GM12864 (cell line): Measurements from ENCODE around the gene ELL2.

Experiments
- DNase-seq: peaks from one replicate; pipeline ENCODE4 v3.0.0-alpha.2; 2011; ENCODE audit warnings: low read depth
- H3K4me3 ChIP-seq: 2 replicates; pipeline ENCODE4 v1.5.1; 2011; ENCODE audit warnings: mild to moderate bottlenecking, low read depth, low read length, control low read depth
- TF ChIP-seq, protein P1 (sequence below): IDR thresholded peaks from 2 replicates; pipeline ENCODE4 v1.5.1; 2011; ENCODE audit warnings: low read depth, mild to moderate bottlenecking, moderate library complexity, low read length, control low read depth, inconsistent platforms; ENCODE audit errors: missing control alignments

The ELL2 gene

DNA sequence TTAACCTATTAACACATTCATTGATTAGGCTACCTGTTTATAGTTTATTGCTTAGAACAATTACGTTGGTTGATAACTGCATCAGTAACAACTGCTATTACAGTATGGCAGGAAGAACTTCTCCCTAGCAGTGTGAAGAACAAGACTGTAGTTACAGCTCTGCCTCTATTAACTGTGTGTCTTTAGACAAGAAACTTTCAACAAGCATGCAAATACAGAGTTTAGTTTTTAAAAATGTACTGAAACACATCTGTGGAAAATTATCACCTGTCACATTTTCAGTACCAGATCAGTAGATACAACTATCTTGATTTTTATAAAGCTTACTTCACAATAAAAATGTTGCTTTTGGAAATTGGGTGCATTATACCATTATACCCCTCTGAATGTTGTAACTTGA is 22.2 kb downstream of the ELL2 start:
- no peak for DNase-seq
- TF ChIP-seq, protein P1, sequence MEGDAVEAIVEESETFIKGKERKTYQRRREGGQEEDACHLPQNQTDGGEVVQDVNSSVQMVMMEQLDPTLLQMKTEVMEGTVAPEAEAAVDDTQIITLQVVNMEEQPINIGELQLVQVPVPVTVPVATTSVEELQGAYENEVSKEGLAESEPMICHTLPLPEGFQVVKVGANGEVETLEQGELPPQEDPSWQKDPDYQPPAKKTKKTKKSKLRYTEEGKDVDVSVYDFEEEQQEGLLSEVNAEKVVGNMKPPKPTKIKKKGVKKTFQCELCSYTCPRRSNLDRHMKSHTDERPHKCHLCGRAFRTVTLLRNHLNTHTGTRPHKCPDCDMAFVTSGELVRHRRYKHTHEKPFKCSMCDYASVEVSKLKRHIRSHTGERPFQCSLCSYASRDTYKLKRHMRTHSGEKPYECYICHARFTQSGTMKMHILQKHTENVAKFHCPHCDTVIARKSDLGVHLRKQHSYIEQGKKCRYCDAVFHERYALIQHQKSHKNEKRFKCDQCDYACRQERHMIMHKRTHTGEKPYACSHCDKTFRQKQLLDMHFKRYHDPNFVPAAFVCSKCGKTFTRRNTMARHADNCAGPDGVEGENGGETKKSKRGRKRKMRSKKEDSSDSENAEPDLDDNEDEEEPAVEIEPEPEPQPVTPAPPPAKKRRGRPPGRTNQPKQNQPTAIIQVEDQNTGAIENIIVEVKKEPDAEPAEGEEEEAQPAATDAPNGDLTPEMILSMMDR: no peak
- no peak overlapping the region for H3K4me3 ChIP-seq

DNA sequence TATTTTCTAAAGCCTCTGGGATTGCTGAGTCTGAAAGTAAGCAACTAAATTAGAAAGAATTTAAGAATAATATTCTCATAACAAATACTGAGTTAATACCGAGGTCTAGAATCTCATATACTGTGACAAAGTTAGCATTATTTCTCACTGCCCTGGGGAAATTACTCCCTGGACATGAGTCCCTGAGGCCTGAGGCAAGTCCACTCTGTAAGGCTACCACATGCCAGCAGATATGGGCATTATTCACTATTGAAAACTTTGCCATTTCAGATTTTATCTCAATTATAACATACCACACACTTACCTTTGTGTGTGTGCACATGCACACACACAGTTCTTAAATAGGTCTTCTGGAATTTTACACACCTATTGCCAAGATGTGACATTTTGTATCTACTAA is 22.9 kb downstream of the ELL2 start:
- no peak overlapping the region for H3K4me3 ChIP-seq
- TF ChIP-seq, protein P1: no peak
- no peak for DNase-seq

DNA sequence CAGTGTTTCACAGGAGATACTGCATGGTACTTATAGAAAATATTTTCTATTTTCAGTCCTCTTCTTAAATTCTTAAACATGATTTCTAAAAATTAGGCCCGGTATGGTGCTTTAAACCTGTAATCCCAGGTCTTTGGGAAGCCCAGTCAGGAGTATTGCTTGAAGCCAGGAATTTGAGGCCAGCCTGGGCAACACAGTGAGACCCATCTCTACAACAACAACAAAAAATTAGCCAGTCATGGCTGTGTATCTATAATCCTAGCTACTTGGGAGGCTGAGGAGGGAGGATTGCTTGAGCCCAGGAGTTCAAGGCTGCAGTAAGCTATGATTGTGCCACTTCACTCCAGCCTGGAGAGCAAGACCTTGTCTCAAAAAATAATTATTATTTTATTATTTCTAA is 23.3 kb downstream of the ELL2 start:
- TF ChIP-seq, protein P1: no peak
- DNase-seq: no peak
- H3K4me3 ChIP-seq: no peak overlapping the region

DNA sequence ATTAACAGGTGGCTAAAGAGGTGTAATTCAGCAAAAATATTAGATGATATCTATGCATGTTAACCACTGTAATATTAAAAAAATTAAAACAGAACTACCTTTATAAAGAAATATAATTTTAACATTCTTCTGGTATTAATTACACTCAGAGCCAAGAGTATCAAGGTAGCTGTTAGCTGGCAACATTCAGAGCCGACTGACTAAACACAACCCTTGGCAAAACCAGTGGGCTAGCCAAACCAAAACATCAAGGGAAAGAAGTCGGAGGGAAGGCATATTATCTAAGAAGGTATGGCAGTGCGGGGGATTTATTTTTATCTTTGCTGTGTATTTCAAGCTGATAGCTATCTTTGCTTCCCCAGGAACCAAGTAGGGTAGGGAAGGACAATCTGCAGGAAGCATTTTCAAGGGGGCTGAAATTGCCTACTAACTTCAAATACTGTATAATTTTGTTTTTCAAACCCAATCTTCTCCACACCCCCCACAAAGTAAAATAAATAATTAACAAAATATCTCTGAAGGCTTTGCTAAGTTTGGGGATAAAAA is 24.0 kb downstream of the ELL2 start:
- TF ChIP-seq, protein P1: no peak
- no peak overlapping the region for H3K4me3 ChIP-seq
- DNase-seq: no peak

DNA sequence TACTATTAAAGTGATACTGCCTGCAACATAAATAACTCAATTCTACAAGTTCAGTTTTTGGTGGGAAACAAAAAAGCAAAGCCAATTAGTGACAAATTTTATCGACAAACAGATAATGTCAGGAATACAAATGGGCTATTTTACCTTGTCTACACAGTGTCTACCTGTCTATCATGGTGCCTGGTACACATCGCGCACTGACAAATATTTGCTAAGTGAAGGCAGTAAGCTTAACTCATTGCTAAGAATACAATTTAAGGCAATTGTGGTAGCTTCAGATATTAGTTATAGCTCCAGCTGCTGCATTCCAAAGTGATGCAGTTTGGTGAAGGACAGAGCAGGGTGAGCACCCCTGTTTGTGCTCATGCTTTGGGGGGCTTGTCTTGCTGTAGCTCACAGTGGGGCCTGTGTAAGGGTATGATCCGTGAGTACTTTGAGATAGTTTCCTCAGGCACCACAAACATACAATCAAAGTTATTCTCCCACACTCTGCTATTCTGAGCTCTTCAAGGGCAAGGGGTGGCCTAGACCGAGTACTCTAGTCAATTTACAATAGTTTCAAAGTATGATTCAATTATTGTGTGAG is 24.7 kb downstream of the ELL2 start:
- no peak for DNase-seq
- no peak overlapping the region for H3K4me3 ChIP-seq
- TF ChIP-seq, protein P1: no peak

DNA sequence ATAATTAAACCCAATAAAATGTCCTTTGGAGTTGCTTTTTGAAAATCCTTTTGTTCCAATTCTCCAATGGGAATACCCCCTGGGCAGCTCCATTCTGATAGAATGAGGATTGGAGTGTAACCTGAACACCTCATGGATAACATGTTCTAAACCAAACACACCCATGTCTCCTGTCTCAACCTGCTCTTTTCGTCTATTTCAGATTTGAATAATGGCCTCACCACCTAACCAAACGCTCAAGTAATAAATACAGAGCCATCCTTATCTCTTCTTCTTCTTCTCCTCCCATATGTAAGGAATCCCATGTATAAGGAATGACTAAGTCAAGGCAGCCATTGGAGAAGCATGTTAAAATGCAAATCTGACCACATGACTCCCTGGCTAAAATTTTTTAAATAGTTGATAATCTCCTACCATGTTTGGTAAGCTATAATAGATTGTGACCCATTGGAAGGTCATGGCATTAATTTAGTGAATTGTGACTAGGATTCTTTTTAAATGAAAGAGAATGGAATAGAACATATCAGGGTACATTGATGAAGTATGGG is 26.0 kb downstream of the ELL2 start:
- no peak overlapping the region for H3K4me3 ChIP-seq
- no peak for DNase-seq
- TF ChIP-seq, protein P1: no peak

DNA sequence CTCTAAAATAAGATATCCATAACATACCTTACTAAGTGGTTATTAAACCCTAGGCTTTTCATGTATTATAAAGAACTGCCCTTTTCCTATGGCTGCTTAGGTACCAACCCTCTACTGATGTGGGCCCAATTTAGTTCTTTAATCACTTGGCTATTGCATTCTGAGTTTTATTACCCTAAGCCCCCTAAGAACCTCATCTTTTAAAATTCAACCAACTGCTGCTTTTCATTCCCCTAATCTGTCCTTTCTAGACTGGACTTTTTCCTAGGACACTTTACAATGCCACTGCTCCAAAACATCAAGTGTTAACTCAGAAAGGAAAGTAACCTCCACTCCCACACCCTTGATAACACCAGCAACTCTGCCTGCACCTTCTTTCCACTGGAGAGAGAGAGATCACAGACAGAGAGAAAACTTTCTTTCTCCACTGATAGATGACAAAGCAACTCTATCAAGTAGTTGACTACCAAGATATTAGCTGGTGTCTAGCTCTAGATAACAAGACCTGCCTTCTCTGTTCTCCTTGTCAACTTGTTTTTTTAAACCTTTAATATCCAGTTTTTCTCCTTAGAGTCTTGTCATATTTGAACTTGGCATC is 27.3 kb downstream of the ELL2 start:
- no peak for DNase-seq
- H3K4me3 ChIP-seq: no peak overlapping the region
- TF ChIP-seq, protein P1: no peak
